B cell (primary cell): ENCODE data around the gene AHRR. TPM values are rescaled to one million over a fixed set of nuclear protein-coding genes. Genes with fewer than 3 reads are reported as not detected.
"Not testable (repeated sequence)": the region's sequence is repeated elsewhere in the genome, so short reads cannot be mapped to it uniquely, and the experiment has no call there.

Experiments
- ATAC-seq: fragments of 200-7000 bp; cut with Tn5 transposase; one replicate; pipeline ENCODE4 v1.10.0; 2021; ENCODE audit warnings: low read depth, mild to moderate bottlenecking, moderate number of reproducible peaks, moderate library complexity
- CTCF ChIA-PET: fragments of 350-600 bp; sonication (Branson Sonifier 250); formaldehyde crosslinking; loops from one replicate; lab custom pipeline; 2021; ENCODE audit warnings: antibody characterized with exemption, inconsistent platforms; lab: Charles Lee
- POLR2A ChIA-PET: fragments of 350-600 bp; sonication (Branson Sonifier 250); formaldehyde crosslinking; loops from one replicate; lab custom pipeline; 2021; ENCODE audit warnings: antibody characterized with exemption; lab: Charles Lee
- DNase-seq: peaks from one replicate; pipeline ENCODE4 v3.0.0; 2013
- H2AFZ ChIP-seq: 2 replicates; pipeline ENCODE4 v1.6.1; 2012; ENCODE audit warnings: mild to moderate bottlenecking, low read depth, low read length; ENCODE audit not compliant: insufficient read depth, poor library complexity, severe bottlenecking
- H3K27ac ChIP-seq, 2 donors: 1 replicate in 1 of 2; 2 replicates in 1 of 2; pipeline ENCODE4 v1.5.1; 2012 to 2013; ENCODE audit warnings: low read length in 2 of 2, mild to moderate bottlenecking in 2 of 2, moderate library complexity in 1 of 2
- H3K27me3 ChIP-seq, 4 experiments: fragments of 200-600 bp in 1 of 4; sonication (generic) in 1 of 4; replicated peaks in 1 of 4; 1 replicate in 2 of 4; 2 replicates in 2 of 4; pipeline versions ENCODE4 v1.6.1 to v1.7.0; 2013 to 2016; ENCODE audit warnings: low read length in 3 of 4, mild to moderate bottlenecking in 2 of 4, mixed read lengths in 1 of 4, moderate library complexity in 1 of 4; ENCODE audit not compliant: insufficient read depth in 4 of 4, control insufficient read depth in 3 of 4; ENCODE audit errors: control extremely low read depth in 1 of 4
- H3K36me3 ChIP-seq, 2 experiments: replicated peaks in 1 of 2; 1 replicate in 1 of 2; 2 replicates in 1 of 2; pipeline versions ENCODE4 v1.6.1 to v1.7.1; 2013; ENCODE audit warnings: low read length in 1 of 2; ENCODE audit not compliant: insufficient read depth in 2 of 2, control insufficient read depth in 1 of 2; ENCODE audit errors: control extremely low read depth in 1 of 2, extremely low read depth in 1 of 2
- H3K4me1 ChIP-seq, 2 donors: fragments of 200-600 bp in 1 of 2; sonication (generic) in 1 of 2; 1 replicate in 1 of 2; 2 replicates in 1 of 2; pipeline versions ENCODE4 v1.5.1 to v1.6.1; 2013 to 2017; ENCODE audit warnings: low read length in 2 of 2; ENCODE audit not compliant: control insufficient read depth in 2 of 2, insufficient read depth in 2 of 2
- H3K4me2 ChIP-seq: replicated peaks from 2 replicates; pipeline ENCODE3; 2012; ENCODE audit warnings: mild to moderate bottlenecking, low read depth, low read length; ENCODE audit not compliant: poor library complexity, severe bottlenecking
- H3K4me3 ChIP-seq, 5 experiments: fragments of 200-600 bp in 1 of 5; sonication (generic) in 1 of 5; 1 replicate in 3 of 5; 2 replicates in 2 of 5; pipeline versions ENCODE4 v1.5.1 to v1.7.0; 2011 to 2016; ENCODE audit warnings: low read length in 4 of 5, mild to moderate bottlenecking in 4 of 5, low read depth in 2 of 5, control low read depth in 1 of 5, moderate library complexity in 1 of 5; ENCODE audit not compliant: insufficient read depth in 1 of 5; ENCODE audit errors: control extremely low read depth in 1 of 5, extremely low read depth in 1 of 5
- H3K79me2 ChIP-seq: fragments of 200-600 bp; sonication (generic); one replicate; pipeline ENCODE4 v1.6.0; 2016; ENCODE audit warnings: low read length; ENCODE audit not compliant: control insufficient read depth, insufficient read depth
- H3K9ac ChIP-seq: fragments of 200-600 bp; sonication (generic); 2 replicates; pipeline ENCODE4 v1.6.1; 2017; ENCODE audit warnings: mild to moderate bottlenecking, low read length, moderate library complexity
- H3K9me3 ChIP-seq, 3 donors: one replicate each; pipeline versions ENCODE4 v1.6.1 to v1.7.1; 2013; ENCODE audit warnings: low read length in 2 of 3; ENCODE audit not compliant: control insufficient read depth in 2 of 3, insufficient read depth in 1 of 3; ENCODE audit errors: control extremely low read depth in 1 of 3
- H4K20me1 ChIP-seq: 2 replicates; pipeline ENCODE4 v1.6.0; 2012; ENCODE audit warnings: mild to moderate bottlenecking, low read length; ENCODE audit not compliant: insufficient read depth, control insufficient read depth, poor library complexity, severe bottlenecking
- H3K27ac Mint-ChIP-seq: one replicate; pipeline ENCODE4 v1.8.0; 2021; ENCODE audit warnings: mixed read lengths
- H3K27me3 Mint-ChIP-seq: one replicate; pipeline ENCODE4 v1.8.0; 2021; ENCODE audit warnings: mixed read lengths
- H3K4me1 Mint-ChIP-seq: one replicate; pipeline ENCODE4 v1.8.0; 2021; ENCODE audit warnings: mixed read lengths
- H3K4me3 Mint-ChIP-seq: one replicate; pipeline ENCODE4 v1.8.0; 2021; ENCODE audit warnings: mixed read lengths
- H3K9me3 Mint-ChIP-seq: one replicate; pipeline ENCODE4 v1.8.0; 2022; ENCODE audit warnings: mixed read lengths; ENCODE audit not compliant: insufficient read depth
- EZH2 ChIP-seq: IDR thresholded peaks from 2 replicates; pipeline ENCODE4 v1.6.1; 2012; ENCODE audit warnings: borderline replicate concordance, low read depth, mild to moderate bottlenecking, moderate library complexity, low read length; ENCODE audit not compliant: insufficient read depth, poor library complexity, severe bottlenecking
- WGBS: methylation state at CpG from one replicate; pipeline ENCODE4 v1.1.5; 2013; ENCODE audit warnings: missing lambda C conversion rate; ENCODE audit not compliant: insufficient coverage; 5-methylcytosine and 5-hydroxymethylcytosine counted together
- intact Hi-C: fragments of 100-400 bp; cut with micrococcal nuclease; formaldehyde crosslinking; loops from one replicate; pipeline ENCODE4 v1.10.0; 2022
- polyA plus RNA-seq: library from polyadenylated mRNA; depleted of rRNA; stranded (reverse); fragments of >200 nt; gene quantifications from 2 replicates; pipeline ENCODE4 v1.2.3, GENCODE V29; 2012
- total RNA-seq, 2 donors: library from RNA; stranded (reverse); fragments of 120-200 nt in 1 of 2; gene quantifications; 1 replicate in 1 of 2; 2 replicates in 1 of 2; pipeline versions ENCODE4 v1.2.3 to v1.2.4, GENCODE V29; 2013 to 2022
- TF ChIP-seq, protein P1 (sequence below): fragments of 200-600 bp; IDR thresholded peaks from one replicate; pipeline ENCODE4 v1.8.0; 2022; ENCODE audit warnings: antibody characterized with exemption, mild to moderate bottlenecking

The AHRR gene
- total and polyA plus RNA-seq, 2 donors (not counting 1 experiment from before 2014, with no cell fraction given): 0.13 to 1.7 TPM

DNA sequence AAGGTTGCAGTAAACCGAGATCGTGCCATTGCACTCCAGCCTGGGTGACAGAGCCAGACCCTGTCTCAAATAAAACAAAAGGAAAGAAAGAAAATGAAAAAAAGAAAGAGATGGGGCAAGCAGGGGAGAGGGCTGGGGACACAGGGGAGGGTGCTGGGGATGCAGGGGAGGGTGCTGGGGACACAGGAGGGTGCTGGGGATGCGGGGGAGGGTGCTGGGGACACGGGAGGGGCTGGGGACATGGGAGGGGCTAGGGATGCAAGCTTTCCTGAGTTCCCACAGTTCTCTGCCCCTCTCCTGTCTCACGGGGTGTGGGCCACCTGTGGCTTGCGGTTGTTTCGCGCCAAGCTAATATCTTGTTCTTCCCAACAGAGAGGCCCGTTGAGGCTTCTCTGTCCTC is 42.9 kb upstream of the AHRR start:
- Histone ChIP-seq H3K4me3 (no peak overlapping the region), H2AFZ (no peak overlapping the region), H3K27me3 (no peaks in the 10 kb centered on the region), H4K20me1 (peaks cover 73% of the 10 kb centered on the region), H3K36me3 (peaks cover 0 to 24% of the 10 kb centered on the region in 2 experiments), H3K79me2 (peaks cover 95% of the 10 kb centered on the region), H3K9ac (no peak overlapping the region), H3K4me1 (no peaks in the 10 kb centered on the region), H3K9me3 (no peaks in the 10 kb centered on the region), H3K27ac (no peak overlapping the region), H3K4me2 (no peak overlapping the region)
- POLR2A ChIA-PET: no interaction called here
- 100% methylated on average over 9 of the region's 9 CpGs for WGBS
- no peak for ATAC-seq
- Mint-ChIP-seq H3K27me3 (no peaks in the 10 kb centered on the region), H3K4me3 (no peak overlapping the region), H3K27ac (no peak overlapping the region), H3K4me1 (peaks cover 32% of the 10 kb centered on the region), H3K9me3 (no peaks in the 10 kb centered on the region)
- TF ChIP-seq, protein P1, sequence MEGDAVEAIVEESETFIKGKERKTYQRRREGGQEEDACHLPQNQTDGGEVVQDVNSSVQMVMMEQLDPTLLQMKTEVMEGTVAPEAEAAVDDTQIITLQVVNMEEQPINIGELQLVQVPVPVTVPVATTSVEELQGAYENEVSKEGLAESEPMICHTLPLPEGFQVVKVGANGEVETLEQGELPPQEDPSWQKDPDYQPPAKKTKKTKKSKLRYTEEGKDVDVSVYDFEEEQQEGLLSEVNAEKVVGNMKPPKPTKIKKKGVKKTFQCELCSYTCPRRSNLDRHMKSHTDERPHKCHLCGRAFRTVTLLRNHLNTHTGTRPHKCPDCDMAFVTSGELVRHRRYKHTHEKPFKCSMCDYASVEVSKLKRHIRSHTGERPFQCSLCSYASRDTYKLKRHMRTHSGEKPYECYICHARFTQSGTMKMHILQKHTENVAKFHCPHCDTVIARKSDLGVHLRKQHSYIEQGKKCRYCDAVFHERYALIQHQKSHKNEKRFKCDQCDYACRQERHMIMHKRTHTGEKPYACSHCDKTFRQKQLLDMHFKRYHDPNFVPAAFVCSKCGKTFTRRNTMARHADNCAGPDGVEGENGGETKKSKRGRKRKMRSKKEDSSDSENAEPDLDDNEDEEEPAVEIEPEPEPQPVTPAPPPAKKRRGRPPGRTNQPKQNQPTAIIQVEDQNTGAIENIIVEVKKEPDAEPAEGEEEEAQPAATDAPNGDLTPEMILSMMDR: no peak
- no peak for TF ChIP-seq EZH2
- intact Hi-C loops: no loop called here
- DNase-seq: no peak
- CTCF ChIA-PET: no interaction called here

DNA sequence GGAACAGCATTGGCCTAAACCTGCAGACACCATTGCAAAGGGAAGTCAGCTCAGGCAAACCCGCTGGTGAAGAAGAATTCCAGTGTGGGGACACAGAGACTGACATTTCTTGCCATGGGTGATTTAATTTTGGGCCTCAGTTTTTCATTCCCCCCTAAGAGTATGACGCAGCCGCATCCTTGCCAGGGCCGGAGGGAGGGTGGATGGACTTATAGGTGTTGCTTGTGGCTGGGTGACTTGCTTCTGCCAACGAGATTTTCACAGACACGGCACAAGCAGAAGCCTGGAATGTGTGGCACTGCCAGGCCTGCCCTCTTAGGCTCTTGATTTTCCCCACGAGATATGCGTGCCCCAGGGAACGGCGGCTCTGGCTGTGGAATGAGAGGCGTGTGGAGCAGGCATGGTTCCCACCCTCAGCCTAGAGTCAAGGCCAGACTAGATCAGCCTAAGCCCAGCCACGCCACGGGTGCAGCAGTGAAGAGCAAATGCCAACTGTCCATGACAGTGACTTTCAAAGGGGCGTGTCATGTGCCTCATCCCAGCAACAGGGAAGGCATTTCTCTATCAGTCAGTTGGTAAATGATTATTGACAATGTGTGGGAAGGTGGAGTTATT is 42.4 kb upstream of the AHRR start:
- H3K4me3 Mint-ChIP-seq, ATAC-seq, intact Hi-C loops, H3K27me3 ChIP-seq, H2AFZ ChIP-seq, CTCF ChIA-PET, H3K4me2 ChIP-seq, H3K9ac ChIP-seq, H3K9me3 Mint-ChIP-seq, POLR2A ChIA-PET, H3K27ac Mint-ChIP-seq, H3K9me3 ChIP-seq, H3K27me3 Mint-ChIP-seq, DNase-seq, H3K4me1 ChIP-seq, H3K4me3 ChIP-seq, H3K27ac ChIP-seq: not testable (repeated sequence)
- WGBS: 91% methylated on average over 10 of the region's 14 CpGs
- peaks cover 36% of the 10 kb centered on the region for H3K4me1 Mint-ChIP-seq
- Histone ChIP-seq H3K79me2 (peaks cover 95% of the 10 kb centered on the region), H4K20me1 (peaks cover 79% of the 10 kb centered on the region), H3K36me3 (peaks cover 0 to 20% of the 10 kb centered on the region in 2 experiments)
